COLO829 (cell line): ENCODE measurements around the gene IER5L.
A peak's percentile ranks its signal among the peaks of the same experiment; 100 is the strongest.

Experiments used
- DNase-seq: peaks from one replicate; pipeline ENCODE4 v3.0.0; 2012; ENCODE audit warnings: low spot score

IER5L gene

GRCh38 chr9:129160712-129161533 is 17.1 kb downstream of the IER5L start:
- no peak for DNase-seq

GRCh38 chr9:129156163-129156562 is 21.9 kb downstream of the IER5L start:
- no peak for DNase-seq

GRCh38 chr9:129154866-129155477 is 23.1 kb downstream of the IER5L start:
- DNase-seq: no peak

- DNase-seq: no peak
These were observed 26.6 kb downstream of the IER5L start for GRCh38 chr9:129151469-129151868.

GRCh38 chr9:129150672-129151211 is 27.3 kb downstream of the IER5L start:
- no peak for DNase-seq

- no peak for DNase-seq
These were observed 27.9 kb downstream of the IER5L start for GRCh38 chr9:129150122-129150521.

- DNase-seq: no peak
These were observed 28.6 kb downstream of the IER5L start for GRCh38 chr9:129149442-129149841.

- no peak for DNase-seq
These were observed 29.4 kb downstream of the IER5L start for GRCh38 chr9:129148463-129149204.

GRCh38 chr9:129146441-129146941 is 31.6 kb downstream of the IER5L start:
- no peak for DNase-seq

- no peak for DNase-seq
These were observed 32.2 kb downstream of the IER5L start for GRCh38 chr9:129145841-129146292.

- DNase-seq: no peak
These were observed 32.7 kb downstream of the IER5L start for GRCh38 chr9:129145316-129145715.

- DNase-seq: peak; percentile 98
These were observed 34.8 kb downstream of the IER5L start for GRCh38 chr9:129143031-129143927.

- DNase-seq: no peak
These were observed 35.7 kb downstream of the IER5L start for GRCh38 chr9:129142138-129142935.

GRCh38 chr9:129141066-129142041 is 36.7 kb downstream of the IER5L start:
- peak; percentile 82 for DNase-seq

GRCh38 chr9:129140397-129141065 is 37.5 kb downstream of the IER5L start:
- DNase-seq: peak; percentile 42

GRCh38 chr9:129139993-129140396 is 38.1 kb downstream of the IER5L start:
- peak; percentile 99 for DNase-seq

- DNase-seq: peak; percentile 86
These were observed 38.6 kb downstream of the IER5L start for GRCh38 chr9:129139233-129139992.
